Smooth muscle cell (in vitro differentiated cells): ENCODE data around the gene NUP62. TPM values are rescaled to one million over a fixed set of nuclear protein-coding genes. Genes with fewer than 3 reads are reported as not detected.

Experiments
- DNase-seq: peaks from one replicate; lab custom pipeline; 2025; ENCODE audit not compliant: unreplicated experiment; lab: John Stamatoyannopoulos, UW
- H2AFZ ChIP-seq: fragments of 200-600 bp; sonication (generic); 2 replicates; pipeline ENCODE4 v1.6.0; 2016; ENCODE audit warnings: antibody characterized with exemption, low read depth, mild to moderate bottlenecking
- H3F3A ChIP-seq: fragments of 200-600 bp; sonication (generic); 2 replicates; pipeline ENCODE4 v1.6.0; 2017; ENCODE audit warnings: antibody characterized with exemption, low read depth
- H3K27ac ChIP-seq: fragments of 200-600 bp; sonication (generic); 2 replicates; pipeline ENCODE4 v1.5.1; 2016; ENCODE audit warnings: low read depth, mild to moderate bottlenecking
- H3K27me3 ChIP-seq: fragments of 200-600 bp; sonication (generic); 2 replicates; pipeline ENCODE4 v1.6.1; 2016; ENCODE audit warnings: low read depth, mild to moderate bottlenecking
- H3K36me3 ChIP-seq: fragments of 200-600 bp; sonication (generic); 2 replicates; pipeline ENCODE4 v1.5.1; 2016; ENCODE audit warnings: low read depth
- H3K4me1 ChIP-seq: fragments of 200-600 bp; sonication (generic); 2 replicates; pipeline ENCODE4 v1.5.1; 2016; ENCODE audit warnings: low read depth
- H3K4me2 ChIP-seq: fragments of 200-600 bp; sonication (generic); 2 replicates; pipeline ENCODE4 v1.6.0; 2016; ENCODE audit warnings: mild to moderate bottlenecking
- H3K4me3 ChIP-seq: fragments of 200-600 bp; sonication (generic); 2 replicates; pipeline ENCODE4 v1.5.1; 2016; ENCODE audit warnings: mild to moderate bottlenecking
- H3K79me2 ChIP-seq: fragments of 200-600 bp; sonication (generic); 2 replicates; pipeline ENCODE4 v1.6.0; 2016; ENCODE audit warnings: low read depth, mild to moderate bottlenecking
- H3K9ac ChIP-seq: fragments of 200-600 bp; sonication (generic); 2 replicates; pipeline ENCODE4 v1.6.0; 2016; ENCODE audit warnings: low read depth
- H3K9me3 ChIP-seq: fragments of 200-600 bp; sonication (generic); replicated peaks from 2 replicates; pipeline ENCODE4 v1.5.1; 2016; ENCODE audit warnings: low read depth
- H4K20me1 ChIP-seq: fragments of 200-600 bp; sonication (generic); 2 replicates; pipeline ENCODE4 v1.6.0; 2016; ENCODE audit warnings: low read depth
- CTCF ChIP-seq: fragments of 200-600 bp; sonication (generic); IDR thresholded peaks from 2 replicates; pipeline ENCODE4 v1.5.1; 2017; ENCODE audit warnings: borderline replicate concordance, mild to moderate bottlenecking, antibody characterized with exemption; ENCODE audit not compliant: insufficient read depth, poor library complexity, severe bottlenecking
- WGBS: methylation state at CpG from one replicate; pipeline ENCODE4 v1.1.7; 2016; ENCODE audit warnings: low lambda C conversion rate; 5-methylcytosine and 5-hydroxymethylcytosine counted together
- polyA plus RNA-seq: library from polyadenylated mRNA; unstranded; fragments of >200 nt; fragmentation: Nextera tagmentation; extraction: Ambion mirVana; gene quantifications from 2 replicates; pipeline ENCODE4 v1.2.1, GENCODE V29; 2016
- total RNA-seq: library from RNA; depleted of rRNA; stranded (reverse); fragments of >200 nt; gene quantifications from 2 replicates; pipeline ENCODE4 v1.2.3, GENCODE V29; 2014

The NUP62 gene
- total and polyA plus RNA-seq, 2 experiments from 2014 or later, result 24.2 to 29.5 TPM

GRCh38 chr19:49873834-49874233, 55.5 kb downstream of the NUP62 start:
- Histone ChIP-seq H3K36me3 (no peaks in the 10 kb centered on the region), H3F3A (peaks cover 3% of the 10 kb centered on the region), H3K27ac (no peak overlapping the region), H3K9me3 (no peaks in the 10 kb centered on the region), H3K4me3 (no peak overlapping the region), H2AFZ (no peak overlapping the region), H3K9ac (no peak overlapping the region), H4K20me1 (peaks cover 5% of the 10 kb centered on the region), H3K4me1 (peaks cover 19% of the 10 kb centered on the region), H3K27me3 (no peaks in the 10 kb centered on the region), H3K4me2 (no peak overlapping the region), H3K79me2 (peaks cover 25% of the 10 kb centered on the region)
- 90% methylated on average over 10 of the region's 10 CpGs for WGBS
- no peak for TF ChIP-seq CTCF
- DNase-seq, result no peak

- no peak for DNase-seq
- Histone ChIP-seq H3K27me3 (no peaks in the 10 kb centered on the region), H4K20me1 (no peaks in the 10 kb centered on the region), H3K4me3 (no peak overlapping the region), H3K4me1 (peaks cover 14% of the 10 kb centered on the region), H3K9ac (no peak overlapping the region), H3K9me3 (no peaks in the 10 kb centered on the region), H2AFZ (no peak overlapping the region), H3K36me3 (no peaks in the 10 kb centered on the region), H3F3A (peaks cover 6% of the 10 kb centered on the region), H3K27ac (no peak overlapping the region), H3K4me2 (no peak overlapping the region), H3K79me2 (peaks cover 25% of the 10 kb centered on the region)
- 95% methylated on average over 16 of the region's 29 CpGs for WGBS
- no peak for TF ChIP-seq CTCF
Observed at GRCh38 chr19:49873129-49873521, 56.2 kb downstream of the NUP62 start.

GRCh38 chr19:49872245-49873128, 56.8 kb downstream of the NUP62 start:
- H3K27ac ChIP-seq, result no peak overlapping the region
- no peaks in the 10 kb centered on the region for H3K36me3 ChIP-seq
- no peak for TF ChIP-seq CTCF
- no peaks in the 10 kb centered on the region for H3K9me3 ChIP-seq
- no peaks in the 10 kb centered on the region for H4K20me1 ChIP-seq
- H3K4me3 ChIP-seq, result no peak overlapping the region
- no peak overlapping the region for H3K9ac ChIP-seq
- H3K79me2 ChIP-seq, result peaks cover 25% of the 10 kb centered on the region
- H2AFZ ChIP-seq, result no peak overlapping the region
- no peaks in the 10 kb centered on the region for H3K27me3 ChIP-seq
- no peak overlapping the region for H3K4me2 ChIP-seq
- WGBS, result 93% methylated on average over 17 of the region's 27 CpGs
- H3F3A ChIP-seq, result peaks cover 4% of the 10 kb centered on the region
- DNase-seq, result no peak
- peaks cover 14% of the 10 kb centered on the region for H3K4me1 ChIP-seq
